Activated CD4-positive, alpha-beta T cell treated with anti-CD3 and anti-CD28 coated beads for 36 hours (primary cell): ENCODE data around the gene KCNJ14. TPM values are rescaled to one million over a fixed set of nuclear protein-coding genes. Genes with fewer than 3 reads are reported as not detected.
A peak's percentile ranks its signal among the peaks of the same experiment; 100 is the strongest.
"Not testable (repeated sequence)": the region's sequence is repeated elsewhere in the genome, so short reads cannot be mapped to it uniquely, and the experiment has no call there.

ENCODE experiments used
- ATAC-seq: fragments of 200-7000 bp; cut with Tn5 transposase; one replicate; pipeline ENCODE4 v1.10.0; 2021; ENCODE audit warnings: mild to moderate bottlenecking, moderate library complexity
- CTCF ChIA-PET: fragments of 350-600 bp; sonication (Branson Sonifier 250); formaldehyde crosslinking; loops from one replicate; lab custom pipeline; 2021; ENCODE audit warnings: antibody characterized with exemption; lab: Charles Lee
- POLR2A ChIA-PET: fragments of 350-600 bp; sonication (Branson Sonifier 250); formaldehyde crosslinking; loops from one replicate; lab custom pipeline; 2021; ENCODE audit warnings: antibody characterized with exemption, inconsistent platforms; lab: Charles Lee
- DNase-seq: peaks from one replicate; pipeline ENCODE4 v3.0.0-alpha.2; 2020
- H3K27ac Mint-ChIP-seq: one replicate; pipeline ENCODE4 v1.8.0; 2021; ENCODE audit warnings: mixed read lengths
- H3K27me3 Mint-ChIP-seq: one replicate; pipeline ENCODE4 v1.8.0; 2021; ENCODE audit warnings: mixed read lengths
- H3K36me3 Mint-ChIP-seq: one replicate; pipeline ENCODE4 v1.8.0; 2021; ENCODE audit warnings: low read depth, mixed read lengths
- H3K4me1 Mint-ChIP-seq: one replicate; pipeline ENCODE4 v1.8.0; 2021; ENCODE audit warnings: mixed read lengths
- H3K4me3 Mint-ChIP-seq: one replicate; pipeline ENCODE4 v1.8.0; 2021; ENCODE audit warnings: mild to moderate bottlenecking, moderate library complexity, mixed read lengths
- H3K9me3 Mint-ChIP-seq: one replicate; pipeline ENCODE4 v1.8.0; 2021; ENCODE audit warnings: low read depth, mixed read lengths
- intact Hi-C, 2 experiments: fragments of 100-400 bp; cut with DNase I in 1 of 2; cut with micrococcal nuclease in 1 of 2; formaldehyde crosslinking; loops; one replicate each; pipeline versions ENCODE4 v1.14.2 to v1.15.1; 2022 to 2024; cut with DNase I, micrococcal nuclease
- total RNA-seq, 2 experiments: library from RNA; stranded (reverse); gene quantifications; one replicate each; pipeline ENCODE4 v1.2.3, GENCODE V29; 2021

KCNJ14 gene
- total RNA-seq, 2 experiments from 2014 or later: 0.86 to 1.1 TPM

GRCh38 chr19:48480558-48481500 lies 25.5 kb downstream of the KCNJ14 start:
- ATAC-seq (peak; percentile 80), DNase-seq (peak; percentile 77)
- intact Hi-C loops: loop anchor here in 1 of 2 experiments (1.0 kb wide), 1 partner anchor 12 kb away; the partner anchor contains the start of gene CYTH2
- CTCF ChIA-PET: interaction anchor here (0.6 to 2.4 kb wide), 10 partner anchors 9 to 1215 kb away, joined by 3 to 12 read pairs (median 3); no protein-coding TSS in a partner anchor
- no peaks in the 10 kb centered on the region for H3K27me3 Mint-ChIP-seq
- no peaks in the 10 kb centered on the region for H3K9me3 Mint-ChIP-seq
- H3K27ac Mint-ChIP-seq: peak overlapping the region; percentile 86
- H3K4me1 Mint-ChIP-seq: peaks cover 11% of the 10 kb centered on the region
- no peaks in the 10 kb centered on the region for H3K36me3 Mint-ChIP-seq
- POLR2A ChIA-PET: interaction anchor here (0.6 to 1.2 kb wide), 3 partner anchors 12 to 117 kb away, joined by 4 to 5 read pairs (median 5); partner anchors contain the start of genes SYNGR4 and TMEM143
- H3K4me3 Mint-ChIP-seq: peak overlapping the region; percentile 76

GRCh38 chr19:48481846-48482639 lies 26.7 kb downstream of the KCNJ14 start:
- H3K27ac Mint-ChIP-seq: no peak overlapping the region
- peak overlapping the region; percentile 76 for H3K4me3 Mint-ChIP-seq
- H3K36me3 Mint-ChIP-seq: no peaks in the 10 kb centered on the region
- POLR2A ChIA-PET: no interaction called here
- intact Hi-C loops: no loop called here
- H3K9me3 Mint-ChIP-seq: no peaks in the 10 kb centered on the region
- ATAC-seq (no peak), DNase-seq (no peak)
- no peaks in the 10 kb centered on the region for H3K27me3 Mint-ChIP-seq
- H3K4me1 Mint-ChIP-seq: peaks cover 11% of the 10 kb centered on the region
- CTCF ChIA-PET: interaction anchor here (0.6 to 1.3 kb wide), 3 partner anchors 8 to 96 kb away, joined by 3 to 12 read pairs (median 3); no protein-coding TSS in a partner anchor

GRCh38 chr19:48483301-48483700 lies 27.9 kb downstream of the KCNJ14 start:
- H3K4me3 Mint-ChIP-seq: no peak overlapping the region
- no peaks in the 10 kb centered on the region for H3K27me3 Mint-ChIP-seq
- intact Hi-C loops: no loop called here
- no peaks in the 10 kb centered on the region for H3K9me3 Mint-ChIP-seq
- ChIA-PET CTCF (no interaction called here), POLR2A (no interaction called here)
- peaks cover 11% of the 10 kb centered on the region for H3K4me1 Mint-ChIP-seq
- no peak overlapping the region for H3K27ac Mint-ChIP-seq
- H3K36me3 Mint-ChIP-seq: no peaks in the 10 kb centered on the region
- DNase-seq (no peak), ATAC-seq (no peak)

- Mint-ChIP-seq H3K27ac (no peak overlapping the region), H3K36me3 (no peaks in the 10 kb centered on the region), H3K4me3 (no peak overlapping the region), H3K27me3 (no peaks in the 10 kb centered on the region), H3K9me3 (no peaks in the 10 kb centered on the region), H3K4me1 (peaks cover 11% of the 10 kb centered on the region)
- CTCF ChIA-PET: interaction anchor here (0.7 kb wide), 1 partner anchor 412 kb away, joined by 3 read pairs; no protein-coding TSS in a partner anchor
- no peak for ATAC-seq
- intact Hi-C loops: no loop called here
- DNase-seq: no peak
- POLR2A ChIA-PET: no interaction called here
These were observed 29.0 kb downstream of the KCNJ14 start for GRCh38 chr19:48484247-48484893.

GRCh38 chr19:48484931-48485612 lies 29.7 kb downstream of the KCNJ14 start:
- no peak overlapping the region for H3K4me3 Mint-ChIP-seq
- POLR2A ChIA-PET: no interaction called here
- H3K9me3 Mint-ChIP-seq: no peaks in the 10 kb centered on the region
- DNase-seq: no peak
- no peak overlapping the region for H3K27ac Mint-ChIP-seq
- CTCF ChIA-PET: no interaction called here
- peaks cover 1% of the 10 kb centered on the region for H3K27me3 Mint-ChIP-seq
- no peaks in the 10 kb centered on the region for H3K36me3 Mint-ChIP-seq
- peaks cover 14% of the 10 kb centered on the region for H3K4me1 Mint-ChIP-seq
- no peak for ATAC-seq
- intact Hi-C loops: no loop called here

- H3K36me3 Mint-ChIP-seq, H3K27me3 Mint-ChIP-seq, intact Hi-C loops, H3K9me3 Mint-ChIP-seq, H3K27ac Mint-ChIP-seq, ATAC-seq, DNase-seq, H3K4me3 Mint-ChIP-seq: not testable (repeated sequence)
- CTCF ChIA-PET: interaction anchor here (0.7 to 1.6 kb wide), 5 partner anchors 21 to 122 kb away, joined by 3 to 7 read pairs (median 3); partner anchors contain the start of gene KDELR1
- POLR2A ChIA-PET: interaction anchor here (0.7 kb wide), 1 partner anchor 127 kb away, joined by 8 read pairs; no protein-coding TSS in a partner anchor
- peaks cover 14% of the 10 kb centered on the region for H3K4me1 Mint-ChIP-seq
These were observed 31.3 kb downstream of the KCNJ14 start for GRCh38 chr19:48486706-48487105.

GRCh38 chr19:48487544-48487943 lies 32.2 kb downstream of the KCNJ14 start:
- CTCF ChIA-PET: interaction anchor here (0.6 to 1.6 kb wide), 7 partner anchors 20 to 221 kb away, joined by 3 to 7 read pairs (median 3); no protein-coding TSS in a partner anchor
- Mint-ChIP-seq H3K4me1 (peaks cover 19% of the 10 kb centered on the region), H3K36me3 (no peaks in the 10 kb centered on the region), H3K27ac (no peak overlapping the region), H3K4me3 (no peak overlapping the region), H3K27me3 (peaks cover 15% of the 10 kb centered on the region), H3K9me3 (no peaks in the 10 kb centered on the region)
- intact Hi-C loops: no loop called here
- POLR2A ChIA-PET: interaction anchor here (0.6 to 0.7 kb wide), 3 partner anchors 11 to 359 kb away, joined by 3 to 8 read pairs (median 3); no protein-coding TSS in a partner anchor
- no peak for DNase-seq
- ATAC-seq: no peak

GRCh38 chr19:48487948-48488347 lies 32.6 kb downstream of the KCNJ14 start:
- Mint-ChIP-seq H3K27me3 (peaks cover 17% of the 10 kb centered on the region), H3K9me3 (no peaks in the 10 kb centered on the region), H3K36me3 (no peaks in the 10 kb centered on the region), H3K4me3 (no peak overlapping the region), H3K4me1 (peaks cover 23% of the 10 kb centered on the region), H3K27ac (no peak overlapping the region)
- ATAC-seq (no peak), DNase-seq (no peak)
- CTCF ChIA-PET: interaction anchor here (0.6 to 2.6 kb wide), 7 partner anchors 18 to 222 kb away, joined by 3 to 9 read pairs (median 3); no protein-coding TSS in a partner anchor
- intact Hi-C loops: no loop called here
- POLR2A ChIA-PET: interaction anchor here (0.6 kb wide), 1 partner anchor 12 kb away, joined by 3 read pairs; no protein-coding TSS in a partner anchor

GRCh38 chr19:48488478-48488877 lies 33.1 kb downstream of the KCNJ14 start:
- ATAC-seq, DNase-seq, intact Hi-C loops, H3K4me3 Mint-ChIP-seq, H3K27ac Mint-ChIP-seq, H3K9me3 Mint-ChIP-seq, H3K36me3 Mint-ChIP-seq: not testable (repeated sequence)
- H3K4me1 Mint-ChIP-seq: peaks cover 24% of the 10 kb centered on the region
- CTCF ChIA-PET: interaction anchor here (0.6 to 2.6 kb wide), 7 partner anchors 18 to 174 kb away, joined by 3 to 9 read pairs (median 3); partner anchors contain the start of genes SYNGR4 and TMEM143
- POLR2A ChIA-PET: interaction anchor here (1.0 kb wide), 1 partner anchor 27 kb away, joined by 3 read pairs; no protein-coding TSS in a partner anchor
- peaks cover 17% of the 10 kb centered on the region for H3K27me3 Mint-ChIP-seq
